ENCODE measurements around the gene WASF2.
A peak's percentile ranks its signal among the peaks of the same experiment; 100 is the strongest.

The WASF2 gene

DNA sequence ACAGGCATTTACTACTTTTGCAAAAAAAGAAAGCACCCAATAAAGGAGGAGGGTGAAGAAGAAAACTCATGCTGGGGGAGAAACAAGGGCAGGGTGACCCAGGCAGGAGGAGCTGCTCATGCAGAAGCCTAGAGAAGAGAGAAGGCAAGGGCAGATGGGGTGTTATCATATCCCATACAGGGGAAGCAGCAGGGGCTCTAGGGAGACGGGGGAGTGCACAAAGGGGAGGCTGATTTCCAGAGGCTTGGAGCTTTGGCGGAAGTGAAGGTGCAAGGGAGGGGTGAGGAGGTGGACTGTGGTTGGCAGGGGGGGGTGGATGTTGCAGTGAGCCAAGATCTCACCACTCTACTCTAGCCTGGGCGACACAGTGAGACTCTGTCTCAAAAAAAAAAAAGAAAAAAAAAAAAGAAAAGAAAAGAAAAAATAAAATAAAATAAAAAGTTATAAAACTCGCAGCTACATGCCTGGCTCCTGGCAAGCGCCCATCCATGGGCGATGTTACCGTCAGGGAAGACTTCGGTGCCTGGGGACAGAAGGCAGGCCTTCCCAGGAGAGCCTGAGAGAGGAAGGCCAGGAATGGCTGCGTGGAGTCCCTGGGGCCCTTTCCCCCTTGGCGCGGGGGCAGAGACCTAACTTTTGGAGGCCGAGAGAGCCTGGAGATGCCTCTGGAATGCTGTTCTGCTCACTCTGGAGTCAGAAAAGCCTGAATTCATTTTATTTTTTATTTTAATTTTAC is 112.0 kb downstream of the WASF2 start:
- DNase-seq (ENCODE audit: low read depth) = no peak

DNA sequence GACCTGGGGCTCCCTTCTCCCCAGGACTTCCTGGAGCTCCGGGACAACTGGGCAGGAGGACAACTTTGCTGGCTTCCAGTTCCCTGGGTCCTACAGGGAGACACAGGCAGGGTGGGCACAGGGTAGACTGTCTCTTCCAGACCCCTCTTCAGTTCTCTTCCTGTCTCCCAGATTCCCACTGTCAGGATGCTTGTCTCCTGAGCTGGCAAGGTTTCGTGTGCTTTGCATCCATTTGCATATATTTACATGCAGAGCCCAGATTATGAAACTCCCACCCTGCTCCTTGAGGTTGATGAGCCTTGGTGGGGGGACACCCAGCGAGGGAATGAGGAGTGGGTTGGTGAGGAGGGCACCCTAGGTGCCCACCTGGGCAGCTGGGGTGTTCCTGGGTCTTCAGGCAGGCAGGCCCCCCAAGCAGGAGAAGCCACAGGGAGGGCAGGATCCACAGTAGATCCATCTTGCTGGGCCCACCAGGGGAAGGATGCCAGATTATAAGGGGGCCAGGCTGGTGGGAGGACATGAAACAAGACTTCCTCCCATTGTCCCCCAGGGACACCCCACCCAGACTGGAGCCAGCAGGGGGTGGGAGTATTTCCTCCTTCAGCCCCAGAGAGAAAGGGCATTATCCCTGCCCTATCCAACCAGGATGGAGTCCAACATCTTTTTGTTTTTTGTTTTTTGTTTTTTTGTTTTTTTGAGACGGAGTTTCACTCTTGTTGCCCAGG is 115.4 kb downstream of the WASF2 start, which contains the start of gene FCN3:
TSS of gene FCN3 (minus strand) at position 463 of the 725 bp plus-strand sequence. CDS start at position 457, 6 bp downstream.
- DNase-seq (ENCODE audit: low read depth) = no peak

DNA sequence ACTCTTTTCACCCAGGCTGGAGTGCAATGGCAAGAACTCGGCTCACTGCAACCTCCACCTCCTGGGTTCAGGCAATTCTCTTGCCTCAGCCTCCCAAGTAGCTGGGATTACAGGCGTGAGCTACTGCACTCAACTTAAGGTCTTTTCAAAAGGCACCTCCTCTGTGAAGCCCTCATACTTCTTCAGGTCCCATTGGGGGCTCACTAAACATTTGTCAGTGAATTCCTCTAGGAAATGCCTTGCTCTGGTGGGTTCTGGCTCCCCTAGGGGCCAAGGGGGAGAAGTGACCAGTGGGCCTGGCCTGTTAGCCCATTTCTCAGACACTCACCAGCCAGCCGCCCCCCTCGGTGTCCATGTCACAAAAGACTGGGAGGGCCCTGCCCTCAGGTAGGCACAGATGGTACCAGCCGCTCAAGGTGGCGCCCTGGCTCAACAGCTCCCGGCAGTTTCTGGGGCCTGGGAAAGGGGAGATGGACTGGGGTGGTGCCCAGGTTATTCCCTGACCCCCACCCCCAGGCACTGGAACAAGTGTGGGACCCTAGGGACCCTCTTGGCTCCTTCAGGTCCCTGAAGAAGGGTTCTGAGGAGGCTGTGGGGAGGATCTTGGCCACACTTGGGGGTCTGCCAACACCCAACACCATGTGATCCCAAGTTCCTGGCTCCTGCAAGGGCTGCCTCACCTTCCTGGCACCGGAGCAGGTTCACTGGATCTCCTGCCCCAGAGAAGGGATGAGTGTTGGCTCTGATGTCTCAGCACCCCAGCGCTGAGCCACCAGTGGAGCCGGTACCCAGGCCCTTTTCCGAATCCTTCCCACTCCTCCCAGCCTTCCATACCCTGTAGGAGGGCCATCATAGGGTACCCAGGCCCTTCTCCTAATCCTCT is 116.9 kb downstream of the WASF2 start:
- DNase-seq (ENCODE audit: low read depth) = peak; percentile 42

DNA sequence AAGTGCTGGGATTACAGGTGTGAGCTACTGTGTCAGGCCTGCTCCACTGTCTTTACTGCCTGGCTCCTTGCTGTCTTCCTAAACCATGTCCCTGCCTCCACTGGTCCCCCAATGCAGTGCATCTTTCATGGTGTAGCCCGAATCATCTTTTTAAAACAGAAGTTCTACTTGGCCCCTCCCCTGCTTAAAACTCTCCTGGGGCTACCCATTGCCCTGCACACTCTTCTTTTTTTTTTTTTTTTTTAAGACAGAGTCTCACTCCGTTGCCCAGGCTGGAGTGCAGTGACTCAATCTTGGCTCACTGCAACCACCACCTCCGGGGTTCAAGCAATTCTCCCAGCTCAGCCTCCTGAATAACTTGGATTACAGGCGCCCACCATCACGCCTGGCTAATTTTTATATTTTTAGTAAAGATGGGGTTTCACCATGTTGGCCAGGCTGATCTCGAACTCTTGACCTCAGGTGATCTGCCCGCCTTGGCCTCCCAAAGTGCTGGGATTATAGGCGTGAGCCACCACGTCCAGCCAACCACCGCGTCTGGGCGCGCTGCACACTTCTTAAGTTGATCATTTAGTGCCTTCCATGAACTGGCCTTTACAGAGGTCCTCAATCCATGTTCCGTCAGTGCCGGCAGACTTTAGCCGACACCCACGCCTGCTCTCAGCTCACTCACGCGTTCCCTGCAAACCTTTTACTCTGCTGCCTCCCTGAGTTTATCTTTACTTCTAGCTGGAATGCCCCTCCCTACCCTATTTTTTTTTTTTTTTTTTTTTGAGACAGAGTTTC is 117.8 kb downstream of the WASF2 start:
- DNase-seq (ENCODE audit: low read depth) = no peak

DNA sequence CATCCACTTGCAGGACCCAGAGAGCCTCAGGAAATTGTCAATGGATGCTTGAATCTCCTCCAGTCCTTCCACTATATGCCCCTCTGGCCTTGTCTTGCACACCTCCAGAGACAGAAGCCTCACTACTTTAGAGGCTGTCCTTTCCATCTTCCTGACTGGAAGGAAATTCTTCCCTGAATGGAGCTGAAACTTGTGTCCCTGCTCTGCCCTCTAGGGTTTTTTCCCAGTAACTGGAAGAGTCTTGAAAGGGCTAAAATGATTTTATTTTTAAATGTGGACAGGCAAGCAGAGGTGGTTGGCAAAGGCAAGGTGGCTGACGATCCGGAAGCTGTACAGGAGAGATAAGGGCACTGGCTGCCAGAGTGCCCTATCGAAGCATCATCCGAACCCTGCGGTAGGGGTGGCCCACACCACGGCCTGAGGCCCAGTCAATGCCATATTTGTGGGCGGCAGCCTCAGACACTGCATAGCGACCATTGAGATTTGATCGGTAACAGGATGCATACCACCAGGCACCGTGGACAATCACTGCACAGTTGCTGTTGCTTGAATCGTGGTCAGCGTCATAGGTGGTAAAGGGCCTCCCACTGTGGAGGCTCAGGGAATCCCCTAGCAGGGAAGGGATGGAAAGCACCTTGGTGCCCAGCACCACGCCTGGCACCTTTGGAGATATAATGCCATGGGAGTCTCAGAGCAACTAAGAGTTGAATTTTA is 120.9 kb downstream of the WASF2 start:
- DNase-seq (ENCODE audit: low read depth) = peak; percentile 55

DNA sequence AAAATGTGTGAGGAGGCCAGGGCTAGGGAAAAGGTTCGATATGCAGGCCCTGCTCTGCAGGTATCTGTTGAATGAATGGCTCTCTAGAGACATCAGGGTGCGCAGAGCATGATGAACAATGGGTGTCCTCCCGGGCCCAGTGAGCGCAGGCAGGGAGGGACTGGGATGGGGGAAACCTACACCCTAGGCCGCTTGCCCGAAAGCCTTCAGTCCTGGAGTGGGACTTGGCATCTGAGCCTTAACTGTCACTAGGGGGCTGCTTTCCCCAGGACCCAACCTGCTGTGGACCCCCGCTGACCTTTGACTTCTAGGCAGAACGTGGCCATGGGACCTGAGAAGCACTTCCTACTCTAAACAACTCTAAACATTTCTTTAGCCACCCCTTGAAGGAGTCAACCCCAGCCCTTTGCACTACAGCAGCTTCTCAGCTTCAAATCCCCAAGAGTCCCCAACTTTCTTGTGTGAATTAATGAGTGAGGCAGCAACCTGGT is 122.8 kb downstream of the WASF2 start:
- DNase-seq (ENCODE audit: low read depth) = no peak

DNA sequence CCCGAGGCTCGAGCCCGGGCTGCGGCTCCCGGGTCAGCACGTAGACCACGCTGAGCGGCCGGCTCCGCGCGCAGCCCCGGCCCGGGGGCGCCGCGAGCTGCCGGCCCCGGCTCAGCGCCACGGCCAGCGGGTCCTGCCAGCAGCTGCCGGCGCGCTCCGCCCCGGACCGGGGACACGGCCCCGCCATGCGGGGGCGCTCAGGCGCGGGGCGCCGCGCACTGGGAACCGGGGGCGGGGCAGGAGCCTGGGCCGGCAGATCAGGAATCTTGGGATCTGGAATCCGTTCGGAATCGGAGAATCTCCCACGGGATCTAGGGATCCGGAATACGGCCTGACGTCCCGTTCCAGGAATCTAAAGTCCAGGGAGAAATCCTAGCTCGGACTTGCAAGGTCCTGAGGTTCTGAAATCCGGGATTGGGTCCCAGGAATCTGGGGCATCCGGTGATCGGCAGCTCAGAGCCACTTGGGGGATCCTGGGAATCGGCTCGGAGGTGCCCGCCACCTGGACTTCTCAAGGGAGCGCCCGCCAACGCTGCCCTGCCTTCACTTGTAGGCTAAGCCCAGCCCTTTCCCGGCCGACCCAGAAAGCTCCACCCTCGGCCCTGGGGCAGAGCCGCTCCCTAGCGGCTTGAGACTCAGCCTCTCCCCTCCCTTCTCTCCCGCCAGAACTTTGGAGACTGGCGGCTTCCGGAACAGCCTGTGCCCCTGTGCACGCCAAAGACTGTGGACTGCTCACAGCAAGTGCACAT is 123.4 kb downstream of the WASF2 start, which contains the start of gene MAP3K6:
TSS of gene MAP3K6 (minus strand) at position 551 of the 749 bp plus-strand sequence. CDS start at position 187, 364 bp downstream.
- peak; percentile 84 for DNase-seq (ENCODE audit: low read depth)

DNA sequence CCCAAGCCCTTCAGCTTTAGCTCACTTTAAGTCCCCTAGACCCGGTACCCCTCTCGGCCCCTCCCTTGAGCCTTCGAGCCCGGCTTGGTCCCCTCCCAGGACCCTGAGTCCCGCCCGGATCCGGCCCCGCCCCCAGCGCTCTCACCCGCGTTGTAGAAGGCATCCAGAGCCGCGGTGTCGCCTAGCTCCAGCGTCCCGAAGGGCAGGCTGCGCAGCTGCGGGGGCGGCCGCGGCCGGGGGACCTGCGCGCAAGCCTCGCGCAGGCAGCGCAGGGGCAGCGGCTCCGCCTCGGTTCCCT is 123.9 kb downstream of the WASF2 start:
- DNase-seq (ENCODE audit: low read depth) = peak; percentile 78

DNA sequence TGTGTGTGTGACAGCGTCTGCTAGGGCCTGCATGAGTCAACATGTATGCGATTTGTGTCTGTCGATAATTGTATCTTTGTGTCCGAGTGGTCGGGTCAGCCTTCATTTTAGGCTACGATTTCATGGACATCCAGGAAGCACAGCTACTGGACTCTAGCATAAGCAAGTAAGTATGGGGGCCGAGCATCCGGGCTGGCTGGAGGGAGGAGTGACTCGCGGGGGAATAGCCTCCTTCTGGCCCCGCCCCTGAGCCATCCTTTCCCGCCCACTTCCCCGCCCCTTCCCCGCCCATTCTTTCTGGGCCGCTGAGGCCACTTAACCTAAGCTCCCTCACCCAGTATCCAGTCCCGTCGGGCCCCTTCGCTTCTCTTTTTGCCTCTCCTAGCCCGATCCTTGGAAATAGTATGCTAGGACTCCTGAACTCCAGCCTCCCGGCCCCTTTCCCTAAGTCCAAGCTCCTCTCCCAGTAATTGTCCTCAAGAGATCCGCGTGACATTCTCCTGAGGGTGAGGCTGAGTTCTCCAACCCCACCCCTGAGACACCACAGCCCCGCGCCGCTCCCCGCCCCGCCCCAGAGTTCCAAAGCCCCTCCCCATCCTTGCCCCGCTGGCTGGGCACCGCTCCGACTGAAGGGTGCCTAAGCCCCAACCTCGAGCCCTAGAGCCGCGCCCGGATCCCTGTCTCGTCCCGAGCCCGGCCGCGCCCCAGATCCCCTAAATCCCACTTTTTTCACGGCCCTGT is 124.4 kb downstream of the WASF2 start:
- peak; percentile 86 for DNase-seq (ENCODE audit: low read depth)

DNA sequence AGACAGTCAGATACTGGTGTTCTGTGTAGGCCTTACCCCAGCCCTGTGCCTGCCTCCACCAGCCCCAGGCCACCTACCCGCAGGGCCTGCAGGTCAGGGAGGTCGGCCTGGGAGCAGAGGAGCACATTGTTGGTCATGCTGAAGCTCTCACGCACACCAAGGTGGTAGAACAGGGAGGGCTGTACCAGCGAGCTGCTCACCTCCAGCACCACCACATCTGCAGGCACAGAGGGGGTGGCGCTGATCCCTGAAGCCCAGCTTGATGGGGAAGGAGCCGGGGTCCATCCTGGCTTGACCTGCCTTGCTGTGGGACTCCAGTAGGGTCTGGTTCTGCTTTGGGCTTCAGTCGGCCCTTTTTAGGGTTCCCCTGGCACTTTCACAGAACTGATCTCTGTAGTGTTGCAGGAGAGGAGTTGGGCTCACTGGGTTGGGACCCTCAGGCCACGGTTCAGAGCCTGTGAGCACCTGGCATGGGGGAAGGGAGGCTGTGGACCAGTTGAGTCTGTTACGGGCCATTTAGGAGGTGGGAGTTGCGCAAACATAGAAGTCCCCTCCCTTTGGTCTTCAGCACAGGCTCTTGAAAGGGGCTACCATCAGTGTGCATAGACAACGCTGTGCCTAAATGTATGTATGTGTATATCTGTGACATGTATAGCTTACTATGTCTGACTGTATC is 125.1 kb downstream of the WASF2 start:
- DNase-seq (ENCODE audit: low read depth) = no peak

DNA sequence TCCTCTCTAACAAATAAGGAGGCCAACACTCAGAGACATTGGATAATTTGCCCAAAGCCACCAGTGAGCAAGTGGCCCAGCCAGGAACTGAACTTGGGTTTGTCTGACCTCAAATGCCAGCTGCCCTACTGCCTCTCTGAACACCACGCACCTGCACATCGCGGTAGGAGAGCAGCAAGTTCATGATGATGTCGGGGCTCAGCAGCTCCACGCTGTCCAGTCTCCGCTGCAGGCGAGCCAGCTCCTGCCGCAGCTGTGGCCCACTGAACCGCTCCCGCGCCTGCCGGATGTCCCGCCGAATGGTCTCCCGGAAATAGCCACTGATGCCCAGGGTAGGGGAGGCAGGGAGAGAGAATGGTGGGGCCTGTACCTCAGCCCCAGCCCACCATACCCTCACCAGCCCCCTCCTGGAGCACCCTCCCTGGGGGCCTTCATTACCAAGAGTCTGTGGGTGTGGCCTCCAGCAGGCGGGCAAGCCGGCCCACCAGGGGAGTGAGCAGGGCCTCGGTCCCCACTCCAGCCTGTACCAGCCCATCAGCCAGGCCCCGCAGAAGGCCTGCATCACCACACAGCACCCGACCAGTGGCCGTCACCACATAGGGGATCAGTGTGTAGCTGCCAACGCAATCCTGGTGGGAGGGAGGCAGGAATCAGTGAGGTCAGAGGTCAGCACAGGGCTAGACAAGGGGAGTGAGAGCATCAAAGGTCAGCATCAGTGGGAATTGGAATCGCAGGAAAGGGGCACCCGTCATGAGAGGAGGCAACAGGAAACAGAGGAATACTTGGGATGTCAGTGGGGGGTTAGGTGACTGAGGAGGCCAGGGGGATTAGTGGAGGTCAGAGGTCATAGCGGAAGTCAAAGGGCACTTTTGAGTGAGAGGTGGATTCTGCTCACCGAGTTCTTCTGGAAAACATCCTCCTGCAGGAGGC is 125.9 kb downstream of the WASF2 start:
- no peak for DNase-seq (ENCODE audit: low read depth)

DNA sequence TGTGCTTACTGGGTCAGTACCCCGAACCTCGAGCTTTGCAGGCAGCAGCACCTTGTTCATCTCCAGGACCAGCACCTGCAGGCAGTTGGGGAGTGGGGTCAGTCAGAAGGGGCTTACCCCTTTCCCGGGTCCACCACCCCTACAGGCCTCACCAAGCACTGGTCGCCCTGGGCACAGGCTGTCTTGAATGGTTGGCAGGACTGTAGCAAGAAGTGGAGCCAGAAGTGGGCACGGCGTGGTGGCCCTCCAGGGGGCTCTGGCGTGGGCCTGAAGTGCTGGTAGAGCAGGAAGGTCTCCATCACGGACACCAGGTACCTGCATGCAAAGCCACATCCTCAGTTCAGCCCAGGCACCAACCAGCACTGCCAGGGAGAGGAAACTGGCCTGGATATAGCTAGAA is 128.4 kb downstream of the WASF2 start:
- DNase-seq (ENCODE audit: low read depth) = no peak

DNA sequence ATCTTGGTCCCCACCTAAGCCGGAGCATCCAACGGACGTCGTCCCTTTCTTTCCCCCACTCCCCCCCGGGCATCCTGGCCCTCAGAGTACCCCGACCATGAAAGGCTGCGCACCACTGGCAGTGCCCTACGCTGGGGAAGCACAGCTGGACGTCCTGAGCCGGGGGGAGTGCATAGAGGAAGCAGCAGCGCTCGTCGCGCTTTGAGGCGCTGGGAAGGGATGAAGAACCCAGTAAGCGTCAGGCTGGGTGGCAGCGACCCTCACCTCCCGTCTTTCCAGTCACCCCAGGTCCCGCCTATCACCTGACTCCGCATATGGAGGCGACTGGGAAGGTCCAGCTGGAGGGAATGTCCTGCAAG is 128.9 kb downstream of the WASF2 start:
- DNase-seq (ENCODE audit: low read depth) = no peak

DNA sequence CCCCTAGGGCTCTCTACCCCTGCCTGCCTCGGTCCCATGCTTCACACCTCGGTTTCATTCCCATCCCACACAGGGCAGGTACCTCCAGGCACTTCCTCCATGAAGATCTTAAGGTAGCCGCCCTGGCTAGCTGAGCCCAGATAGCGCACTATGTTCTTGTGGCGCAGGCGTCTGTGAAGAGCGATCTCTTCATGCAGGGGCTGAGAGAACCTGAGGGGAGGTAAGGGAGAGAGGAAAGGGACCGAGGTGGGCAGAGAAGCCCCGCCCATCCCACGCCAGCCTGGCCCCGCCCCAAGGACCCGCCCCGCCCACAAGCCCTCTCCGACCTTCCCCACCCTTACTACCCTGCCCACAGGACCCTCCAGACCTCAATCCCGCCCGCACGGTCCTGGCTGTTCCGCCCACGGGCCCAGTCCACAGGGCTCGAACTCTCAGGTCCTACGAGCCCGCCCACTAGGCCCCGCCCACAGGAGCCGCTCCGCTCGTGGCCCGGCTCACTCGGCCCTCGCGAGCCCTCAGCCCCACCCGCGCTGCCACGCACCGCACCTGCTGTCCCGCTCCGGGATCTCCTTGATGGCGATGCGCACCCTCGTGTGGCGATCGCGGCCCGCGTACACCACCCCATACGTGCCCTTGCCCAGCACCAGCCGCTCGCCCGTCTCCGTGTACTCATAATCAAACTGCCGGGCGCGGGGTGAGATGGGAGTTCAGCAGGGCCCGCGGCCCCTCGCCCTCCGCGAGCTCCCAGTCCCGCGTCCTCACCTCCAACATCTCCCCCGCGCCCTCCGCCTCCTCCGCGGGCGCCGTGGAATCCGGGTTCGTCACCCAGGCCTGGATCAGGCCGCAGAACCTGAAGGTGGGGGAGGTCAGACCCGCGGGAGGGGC is 129.6 kb downstream of the WASF2 start:
- DNase-seq (ENCODE audit: low read depth) = no peak

DNA sequence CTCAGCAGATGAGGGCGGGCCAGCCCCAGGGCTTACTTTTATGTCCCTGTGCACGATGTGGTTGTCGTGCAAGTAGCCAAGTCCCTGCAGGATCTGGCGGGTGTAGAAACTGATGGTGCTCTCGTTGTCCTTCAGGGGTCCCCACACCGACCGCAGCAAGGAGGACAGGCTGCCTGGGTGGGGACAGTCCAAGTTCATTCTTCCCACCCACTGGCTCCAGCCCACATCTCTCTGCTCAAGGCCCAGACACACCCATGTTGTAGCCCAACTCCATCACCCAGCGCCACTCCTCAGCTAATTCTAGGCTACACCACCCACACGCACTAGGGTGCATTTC is 130.2 kb downstream of the WASF2 start:
- no peak for DNase-seq (ENCODE audit: low read depth)

DNA sequence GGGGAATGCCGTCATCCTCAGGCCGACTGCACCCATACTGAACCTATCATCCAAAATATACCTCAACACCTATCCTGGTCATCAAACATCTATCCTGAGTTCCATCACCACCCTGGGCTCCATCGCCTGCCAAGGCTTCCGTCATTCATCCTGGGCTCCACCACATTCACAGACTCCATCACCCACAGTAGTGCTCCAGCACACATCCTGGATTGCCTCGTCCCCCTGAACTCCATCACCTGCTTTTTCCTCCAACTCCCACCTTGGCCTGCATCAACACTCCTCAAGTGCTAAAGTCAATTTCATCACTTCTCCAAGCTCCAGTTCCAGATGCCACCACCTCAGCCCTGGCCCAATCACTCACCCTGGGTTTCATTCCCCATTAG is 131.0 kb downstream of the WASF2 start:
- no peak for DNase-seq (ENCODE audit: low read depth)
